ENCODE measurements around the gene CAPN13. TPM values are rescaled to one million over a fixed set of nuclear protein-coding genes. Genes with fewer than 3 reads are reported as not detected.
A peak's percentile ranks its signal among the peaks of the same experiment; 100 is the strongest.
"Not testable (repeated sequence)": the region's sequence is repeated elsewhere in the genome, so short reads cannot be mapped to it uniquely, and the experiment has no call there.

The CAPN13 gene
- total RNA-seq, 1 donor from 2014 or later = 19.2 TPM

DNA sequence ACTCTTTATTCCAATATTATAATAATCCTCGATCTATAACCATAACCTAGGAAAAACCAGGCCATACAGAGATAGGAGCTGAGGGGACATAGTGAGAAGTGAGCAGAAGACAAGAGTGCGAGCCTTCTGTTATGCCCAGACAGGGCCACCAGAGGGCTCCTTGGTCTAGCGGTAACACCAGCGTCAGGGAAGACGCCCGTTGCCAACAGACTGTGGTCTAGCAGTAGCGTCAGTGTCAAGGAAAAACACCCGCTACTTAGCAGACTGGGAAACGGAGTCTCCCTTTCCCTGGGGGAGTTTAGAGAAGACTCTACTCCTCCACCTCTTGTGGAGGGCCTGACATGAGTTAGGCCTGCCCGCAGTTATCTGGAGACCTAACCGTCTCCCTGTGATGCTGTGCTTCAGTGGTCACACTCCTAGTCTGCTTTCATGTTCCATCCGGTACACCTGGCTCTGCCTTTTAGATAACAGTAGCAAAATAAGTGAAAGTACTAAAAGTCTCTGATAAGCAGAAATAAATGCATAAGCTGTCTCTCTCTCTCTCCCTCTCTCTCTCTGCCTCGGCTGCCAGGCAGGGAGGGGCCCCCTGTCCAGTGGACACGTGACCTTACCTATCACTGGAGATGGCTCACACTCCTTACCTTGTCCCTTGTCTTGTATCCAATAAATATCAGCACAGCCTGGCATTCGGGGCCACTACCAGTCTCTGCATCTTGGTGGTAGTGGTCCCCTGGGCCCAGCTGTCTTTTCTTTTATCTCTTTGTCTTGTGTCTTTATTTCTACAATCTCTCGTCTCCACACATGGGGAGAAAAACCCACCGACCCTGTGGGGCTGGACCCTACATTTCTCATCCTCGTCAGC, 109.8 kb downstream of the CAPN13 start:
- H3K4me3 ChIP-seq; ATAC-seq; H3K9me3 ChIP-seq; intact Hi-C loops (cut with DNase I); H3K27me3 ChIP-seq; H3K4me1 ChIP-seq; H3K27ac ChIP-seq; H3K36me3 ChIP-seq: not testable (repeated sequence)
- TF ChIP-seq, protein P1, sequence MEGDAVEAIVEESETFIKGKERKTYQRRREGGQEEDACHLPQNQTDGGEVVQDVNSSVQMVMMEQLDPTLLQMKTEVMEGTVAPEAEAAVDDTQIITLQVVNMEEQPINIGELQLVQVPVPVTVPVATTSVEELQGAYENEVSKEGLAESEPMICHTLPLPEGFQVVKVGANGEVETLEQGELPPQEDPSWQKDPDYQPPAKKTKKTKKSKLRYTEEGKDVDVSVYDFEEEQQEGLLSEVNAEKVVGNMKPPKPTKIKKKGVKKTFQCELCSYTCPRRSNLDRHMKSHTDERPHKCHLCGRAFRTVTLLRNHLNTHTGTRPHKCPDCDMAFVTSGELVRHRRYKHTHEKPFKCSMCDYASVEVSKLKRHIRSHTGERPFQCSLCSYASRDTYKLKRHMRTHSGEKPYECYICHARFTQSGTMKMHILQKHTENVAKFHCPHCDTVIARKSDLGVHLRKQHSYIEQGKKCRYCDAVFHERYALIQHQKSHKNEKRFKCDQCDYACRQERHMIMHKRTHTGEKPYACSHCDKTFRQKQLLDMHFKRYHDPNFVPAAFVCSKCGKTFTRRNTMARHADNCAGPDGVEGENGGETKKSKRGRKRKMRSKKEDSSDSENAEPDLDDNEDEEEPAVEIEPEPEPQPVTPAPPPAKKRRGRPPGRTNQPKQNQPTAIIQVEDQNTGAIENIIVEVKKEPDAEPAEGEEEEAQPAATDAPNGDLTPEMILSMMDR (IDR thresholded peaks at IDR 0.05) = peak; percentile 9
- DNase-seq = peak; percentile 29

DNA sequence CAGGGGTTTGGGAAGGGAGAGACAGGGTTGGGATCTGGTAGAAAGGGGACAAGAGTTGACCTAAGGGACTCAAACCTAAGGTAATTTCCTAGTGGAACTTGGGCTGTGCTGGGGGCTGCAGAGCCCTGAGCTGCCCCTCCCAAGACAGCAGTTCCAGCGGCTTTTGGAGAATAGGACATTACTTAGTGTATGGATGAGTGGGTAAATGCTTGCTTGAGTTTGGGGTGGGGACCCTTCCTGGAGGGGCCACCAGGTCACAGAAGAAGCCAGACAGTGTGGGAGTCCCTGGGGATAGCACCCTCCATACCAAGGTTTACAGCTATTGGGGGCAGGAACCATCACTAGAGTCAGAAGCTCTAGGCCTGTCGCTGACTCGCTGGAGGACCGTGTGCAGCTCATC, 111.5 kb downstream of the CAPN13 start:
- Histone ChIP-seq H3K27ac (no peak overlapping the region), H3K27me3 (no peaks in the 10 kb centered on the region), H3K36me3 (no peaks in the 10 kb centered on the region), H3K9me3 (no peaks in the 10 kb centered on the region), H3K4me3 (no peak overlapping the region), H3K4me1 (peaks cover 6% of the 10 kb centered on the region)
- intact Hi-C loops (cut with DNase I) = no loop called here
- DNase-seq (no peak), ATAC-seq (no peak)
- TF ChIP-seq, protein P1 (IDR thresholded peaks at IDR 0.05) = no peak

DNA sequence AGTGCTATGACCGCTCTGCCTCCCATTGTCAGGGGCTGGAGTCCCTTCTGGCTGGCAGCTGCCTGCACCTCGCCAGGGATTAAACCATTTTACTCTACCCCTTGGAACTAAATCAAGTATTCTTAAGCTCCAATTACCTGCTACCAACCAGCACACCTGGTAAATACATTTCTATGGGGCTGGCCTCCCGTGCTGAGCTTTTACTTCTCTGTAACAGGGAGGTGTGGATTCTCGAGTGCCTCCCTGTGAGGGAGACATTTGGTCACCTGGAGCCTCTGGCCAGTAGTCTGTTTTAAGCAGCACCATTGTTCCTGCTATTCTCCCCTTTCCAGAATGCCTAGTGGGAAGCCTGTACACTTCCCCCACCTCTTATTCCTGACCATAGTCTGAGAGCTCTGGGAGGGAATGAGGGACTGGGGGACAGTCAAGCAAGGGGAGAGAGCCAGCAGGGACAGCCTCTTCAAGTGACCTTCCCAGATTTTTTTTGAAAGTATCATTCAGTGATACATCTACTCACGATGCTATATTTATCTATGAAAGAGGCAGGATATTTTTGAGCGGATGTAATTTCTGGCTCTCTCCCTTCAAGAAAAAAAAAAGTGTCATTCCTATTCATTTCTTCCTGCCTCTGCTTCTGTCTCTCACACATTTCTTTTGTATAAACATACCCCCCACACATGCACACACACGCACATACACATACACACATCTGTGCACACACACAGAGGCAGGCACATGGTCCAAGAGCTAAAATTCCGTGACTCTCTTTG, 112.8 kb downstream of the CAPN13 start:
- ATAC-seq (no peak), DNase-seq (no peak)

DNA sequence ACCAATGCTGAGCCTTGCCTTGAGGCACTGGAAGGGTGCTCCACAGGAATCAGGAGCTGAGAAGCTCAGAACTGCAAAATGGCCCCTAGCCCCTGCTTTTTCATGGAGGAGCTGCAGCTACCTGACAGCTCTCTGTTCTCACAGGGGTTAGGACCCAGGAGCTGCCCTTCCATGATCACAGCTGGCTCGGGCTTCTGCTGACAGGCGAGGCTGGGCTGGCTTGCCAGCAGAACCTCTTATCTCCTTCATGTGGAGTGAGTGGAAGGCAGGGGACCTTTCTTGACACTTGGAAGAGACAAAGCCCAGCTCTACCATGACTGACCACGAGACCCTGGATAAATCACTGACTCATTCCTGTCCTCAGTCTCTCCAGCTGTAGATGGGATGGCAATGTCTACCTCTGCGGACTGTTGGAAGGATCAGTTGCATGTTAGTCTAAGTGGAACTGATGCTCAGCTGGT, 113.4 kb downstream of the CAPN13 start:
- TF ChIP-seq, protein P1 (IDR thresholded peaks at IDR 0.05) = no peak
- Histone ChIP-seq H3K4me3 (no peak overlapping the region), H3K4me1 (peaks cover 11% of the 10 kb centered on the region), H3K36me3 (no peaks in the 10 kb centered on the region), H3K27me3 (no peaks in the 10 kb centered on the region), H3K27ac (no peak overlapping the region), H3K9me3 (no peaks in the 10 kb centered on the region)
- intact Hi-C loops (cut with DNase I) = no loop called here
- DNase-seq (no peak), ATAC-seq (no peak)

More for the DNA sequence above, 112.8 kb downstream of the CAPN13 start:
- Histone ChIP-seq H3K27ac (peak overlapping the region; percentile 9), H3K27me3 (no peaks in the 10 kb centered on the region), H3K4me3 (no peak overlapping the region), H3K9me3 (no peaks in the 10 kb centered on the region), H3K4me1 (peaks cover 7% of the 10 kb centered on the region), H3K36me3 (no peaks in the 10 kb centered on the region)
- TF ChIP-seq, protein P1 (IDR thresholded peaks at IDR 0.05) = no peak
- intact Hi-C loops (cut with DNase I) = no loop called here

DNA sequence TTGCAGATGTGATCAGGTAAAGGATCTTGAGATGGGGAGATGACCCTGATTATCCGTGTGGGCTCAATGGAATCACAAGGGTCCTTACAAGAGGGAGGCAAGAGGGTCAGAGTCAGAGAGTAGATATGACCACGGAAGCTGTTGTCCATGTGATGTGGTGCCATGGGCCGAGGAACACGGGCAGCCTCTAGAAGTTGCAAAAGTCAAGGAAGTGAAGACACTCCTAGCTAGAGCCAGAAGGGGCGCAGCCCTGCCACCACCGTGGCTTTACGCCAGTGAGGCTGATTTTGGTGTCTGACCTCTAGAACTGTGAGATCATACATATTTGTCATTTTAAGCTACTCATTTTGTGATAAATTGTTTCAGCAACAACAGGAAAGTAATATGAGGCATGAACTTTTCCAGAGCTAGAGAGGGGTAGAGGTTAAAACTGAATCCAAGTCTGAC, 114.4 kb downstream of the CAPN13 start:
- intact Hi-C loops (cut with DNase I) = no loop called here
- H3K27ac ChIP-seq = peak overlapping the region; percentile 13
- peak; percentile 41 for ATAC-seq
- peaks cover 11% of the 10 kb centered on the region for H3K4me1 ChIP-seq
- TF ChIP-seq, protein P1 (IDR thresholded peaks at IDR 0.05) = no peak
- no peaks in the 10 kb centered on the region for H3K27me3 ChIP-seq
- no peak overlapping the region for H3K4me3 ChIP-seq
- DNase-seq = no peak
- H3K9me3 ChIP-seq = no peaks in the 10 kb centered on the region
- no peaks in the 10 kb centered on the region for H3K36me3 ChIP-seq

Data from upper lobe of right lung (tissue), 1 donor.